Measurements from ENCODE around the gene NDUFA13.

NDUFA13 gene

DNA sequence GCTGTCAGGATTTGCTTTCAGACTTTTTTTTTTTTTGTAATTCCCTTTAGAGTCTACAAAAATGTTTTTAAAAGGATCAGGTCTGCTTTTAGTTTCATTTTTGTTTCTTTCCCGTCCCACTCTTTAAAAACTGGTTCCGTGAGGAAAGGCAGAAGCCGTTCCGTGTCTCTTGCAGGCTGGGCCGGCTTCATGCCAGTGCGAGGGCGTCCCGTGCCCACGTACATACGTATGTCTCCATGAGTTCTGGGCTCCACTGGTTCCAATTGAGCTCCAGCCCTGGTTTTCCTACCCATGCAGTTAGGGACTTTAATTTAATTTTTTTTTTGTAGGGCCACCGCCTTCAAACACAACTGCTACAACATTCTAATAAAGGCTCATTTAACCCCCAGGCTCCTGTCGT, 9.4 kb upstream of the NDUFA13 start:
- peak in 7 of 56 donors; percentile 13 to 34 (median 21) for DNase-seq

DNA sequence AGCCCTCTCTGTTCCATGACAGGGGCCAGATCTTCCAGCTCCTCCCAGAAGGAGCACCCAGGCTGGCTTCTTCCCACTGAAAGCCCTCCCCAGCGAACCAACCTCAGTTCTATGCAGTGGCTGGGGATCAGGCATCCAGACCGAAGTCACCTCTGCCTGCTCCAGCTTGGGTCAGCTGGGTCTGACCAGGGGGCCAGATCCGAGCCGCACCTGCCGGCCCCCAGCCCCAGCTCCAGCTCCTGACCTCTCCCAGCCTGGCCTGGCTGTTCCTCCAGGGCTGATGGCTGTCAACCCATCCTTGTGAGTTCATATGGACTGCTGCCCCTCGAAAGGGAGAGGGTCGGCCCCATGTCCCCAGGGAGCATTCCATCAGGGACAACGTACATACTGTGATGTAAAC, 8.7 kb upstream of the NDUFA13 start:
- DNase-seq, result no peak

DNA sequence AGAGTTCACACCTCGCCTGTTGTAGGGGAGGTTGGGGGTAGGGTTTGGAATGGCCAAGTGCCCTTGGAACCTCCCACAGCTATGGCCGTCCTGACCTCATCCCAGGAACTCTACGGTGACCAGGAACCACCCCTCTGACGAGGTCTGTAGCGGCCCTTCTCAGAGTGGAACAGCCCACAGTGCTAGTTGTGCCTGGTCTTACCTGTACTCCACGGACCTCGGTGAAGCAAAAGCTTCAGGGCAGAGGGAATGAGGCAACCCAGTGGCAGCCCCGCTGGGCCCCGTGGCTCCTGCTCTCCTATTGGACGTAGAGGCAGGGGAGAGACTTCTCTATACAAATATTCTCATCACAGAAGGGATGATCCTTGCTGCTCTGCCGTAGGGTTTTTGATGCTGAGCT, 7.8 kb upstream of the NDUFA13 start:
- no peak for DNase-seq

GRCh38 chr19:19510432-19510831, 5.6 kb upstream of the NDUFA13 start:
- DNase-seq, result no peak

DNA sequence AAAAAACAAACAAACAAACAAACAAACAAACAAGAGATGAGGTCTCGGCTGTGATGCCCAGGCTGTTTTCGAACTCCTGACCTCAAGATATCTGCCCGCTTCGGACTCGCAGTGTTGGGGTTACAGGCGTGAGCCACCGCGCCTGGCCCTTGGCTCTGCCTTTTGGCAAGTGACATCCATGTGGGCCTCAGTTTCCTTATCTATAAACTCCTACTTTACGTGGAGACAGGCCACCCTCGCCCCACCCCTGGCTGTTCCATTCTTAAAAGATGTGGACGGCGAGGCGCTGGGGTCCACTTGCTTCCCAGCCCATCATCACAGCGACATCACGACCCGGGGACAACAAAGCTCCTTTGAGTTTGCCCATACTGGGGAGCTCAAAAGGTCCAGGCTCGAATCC, 2.3 kb upstream of the NDUFA13 start:
- no peak for DNase-seq

DNA sequence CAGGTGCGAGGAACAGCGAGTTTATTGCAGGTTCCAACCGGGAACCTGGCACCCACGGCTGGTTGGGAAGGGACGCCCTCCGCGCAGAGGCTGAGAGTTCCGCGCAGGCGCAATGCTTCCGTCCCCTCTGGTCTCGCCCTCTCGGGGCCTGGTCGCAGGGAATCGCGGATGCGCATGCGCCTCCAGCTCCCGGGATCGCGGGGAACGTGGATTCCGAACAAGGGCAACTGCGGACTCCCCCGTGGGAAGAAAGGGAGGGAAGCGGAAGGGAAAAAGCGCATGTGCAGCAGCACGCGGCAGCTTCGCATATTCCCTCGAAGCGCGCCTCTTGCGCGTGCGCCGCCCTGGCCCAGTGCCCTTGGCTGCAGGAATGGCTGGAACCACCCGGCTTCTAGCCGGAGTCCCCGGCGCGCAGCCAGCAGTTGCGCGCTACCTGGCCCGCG, 1.8 kb upstream of the NDUFA13 start:
- DNase-seq, result peak in 9 of 56 donors; percentile 12 to 43 (median 19)

- no peak for DNase-seq
These were observed 964 bp upstream of the NDUFA13 start, which contains the start of gene TSSK6 for GRCh38 chr19:19514881-19515641. TSSK6 (minus strand) TSS chr19:19515548; CDS start chr19:19515427, 121 bp downstream.

DNA sequence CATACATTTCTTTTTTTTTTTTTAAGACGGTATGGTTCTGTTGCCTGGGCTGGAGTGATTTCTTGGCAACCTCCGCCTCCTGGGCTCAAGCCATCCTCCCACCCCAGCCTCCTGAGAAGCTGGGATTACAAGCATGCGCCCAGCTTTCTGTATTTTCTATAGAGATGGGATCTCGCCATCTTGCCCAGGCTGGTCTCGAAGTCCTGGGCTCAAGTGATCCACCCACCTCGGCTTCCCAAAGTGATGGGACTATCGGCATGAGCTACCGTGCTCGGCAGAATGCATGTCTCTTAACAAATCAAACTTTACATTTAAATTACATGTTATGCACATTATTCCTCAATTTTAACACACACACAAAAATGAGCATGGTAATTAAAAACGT, 1.2 kb downstream of the NDUFA13 start:
- no peak for DNase-seq

DNA sequence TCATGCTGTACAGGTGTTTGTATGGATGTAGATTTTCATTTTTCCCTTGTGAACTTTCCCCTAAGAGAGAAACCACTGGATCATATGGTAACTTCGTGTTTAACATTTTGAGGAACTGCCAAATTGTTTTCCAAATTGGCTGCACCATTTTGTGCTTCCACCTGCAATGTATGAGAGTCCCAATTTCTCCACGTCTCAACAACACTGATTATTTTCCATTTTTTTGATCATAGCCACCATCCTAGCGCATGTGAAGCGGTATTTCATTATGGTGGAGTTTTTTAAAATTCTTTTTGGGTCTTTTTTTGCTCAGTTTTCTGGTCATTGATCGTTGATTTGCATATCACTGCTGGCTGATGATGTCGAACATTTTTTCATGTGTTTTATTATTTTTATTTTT, 5.0 kb downstream of the NDUFA13 start:
- no peak for DNase-seq

DNA sequence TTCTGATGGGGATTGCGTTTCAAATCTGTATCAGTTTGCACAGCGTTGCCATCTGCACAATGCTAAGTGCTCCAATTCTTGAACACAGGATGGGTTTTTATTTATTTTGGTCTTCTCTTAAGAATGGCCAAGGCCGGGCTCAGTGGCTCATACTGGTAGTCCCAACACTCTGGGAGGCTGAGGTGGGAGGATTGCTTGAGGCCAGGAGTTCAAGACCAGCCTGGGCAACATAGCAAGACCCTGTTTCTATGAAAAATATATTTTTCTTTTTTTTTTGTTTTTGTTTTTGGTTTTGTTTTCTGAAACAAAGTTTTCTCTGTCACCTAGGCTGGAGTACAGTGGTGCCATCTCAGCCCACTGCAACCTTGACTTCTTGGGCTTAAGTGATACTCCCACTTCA, 7.2 kb downstream of the NDUFA13 start:
- no peak for DNase-seq

DNA sequence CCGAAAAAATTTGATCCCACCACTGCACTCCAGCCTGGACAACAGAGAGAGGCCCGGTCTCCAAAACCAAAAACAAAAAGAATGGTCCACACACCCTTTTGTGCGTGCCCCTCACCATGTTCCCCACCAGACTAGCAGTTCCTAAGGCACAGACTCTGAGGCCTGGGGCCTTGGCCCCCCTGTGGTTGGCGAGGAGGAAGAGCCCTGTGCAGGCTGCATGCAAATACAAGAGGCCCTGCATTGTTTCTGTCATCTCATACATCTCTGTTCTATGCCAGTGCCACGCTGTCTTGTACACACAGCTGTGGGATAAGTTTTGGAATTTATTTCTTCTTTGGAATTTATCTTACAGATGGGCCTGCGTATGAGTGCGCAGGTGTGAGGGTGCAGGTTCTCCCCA, 8.0 kb downstream of the NDUFA13 start:
- DNase-seq, result no peak

- no peak for DNase-seq
These were observed 9.8 kb downstream of the NDUFA13 start for GRCh38 chr19:19525611-19526380.

GRCh38 chr19:19526581-19527370, 10.8 kb downstream of the NDUFA13 start:
- DNase-seq, result peak in 18 of 56 donors; percentile 6 to 46 (median 25)

GRCh38 chr19:19527371-19527656, 11.3 kb downstream of the NDUFA13 start:
- DNase-seq, result no peak

DNA sequence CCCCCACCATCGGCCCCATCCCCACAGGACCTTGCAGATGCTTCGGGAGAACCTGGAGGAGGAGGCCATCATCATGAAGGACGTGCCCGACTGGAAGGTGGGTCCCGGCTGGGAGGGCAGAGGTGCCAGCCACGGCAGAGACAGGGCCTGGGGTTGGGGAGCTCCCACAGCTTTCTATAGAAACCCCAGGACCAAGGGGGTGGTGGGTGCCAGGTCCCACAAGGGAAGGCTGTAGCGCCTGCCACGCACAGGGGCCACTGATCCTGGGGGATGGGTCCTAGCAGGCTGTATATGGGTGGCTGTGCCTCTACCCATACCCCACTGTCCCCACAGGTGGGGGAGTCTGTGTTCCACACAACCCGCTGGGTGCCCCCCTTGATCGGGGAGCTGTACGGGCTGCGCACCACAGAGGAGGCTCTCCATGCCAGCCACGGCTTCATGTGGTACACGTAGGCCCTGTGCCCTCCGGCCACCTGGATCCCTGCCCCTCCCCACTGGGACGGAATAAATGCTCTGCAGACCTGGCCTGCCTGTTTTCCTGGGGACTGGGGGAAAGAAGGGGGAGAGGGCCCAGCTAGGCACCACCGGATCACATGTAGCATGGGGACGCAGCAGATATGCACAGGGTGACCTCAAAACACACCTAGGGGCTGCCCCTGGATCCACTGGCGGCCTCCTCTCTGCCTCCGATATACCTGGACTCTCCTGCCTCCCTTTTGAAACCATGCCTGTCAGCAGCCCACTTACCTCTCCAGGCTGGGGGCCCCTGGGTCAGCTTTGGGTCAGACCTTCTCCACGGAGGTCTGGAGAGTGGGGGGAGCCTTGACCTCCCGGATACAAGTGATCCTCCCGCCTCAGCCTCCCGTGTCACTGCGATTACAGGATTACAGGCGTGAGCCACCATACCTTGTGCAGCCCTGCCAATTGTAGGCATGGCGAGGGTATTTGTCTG, 11.9 kb downstream of the NDUFA13 start:
- DNase-seq, result no peak

GRCh38 chr19:19528721-19529490, 12.9 kb downstream of the NDUFA13 start, which contains the start of gene YJEFN3:
YJEFN3 (plus strand) TSS chr19:19528911; CDS start chr19:19528933, 22 bp downstream.
- peak in 50 of 56 donors; percentile 12 to 85 (median 56) for DNase-seq

DNA sequence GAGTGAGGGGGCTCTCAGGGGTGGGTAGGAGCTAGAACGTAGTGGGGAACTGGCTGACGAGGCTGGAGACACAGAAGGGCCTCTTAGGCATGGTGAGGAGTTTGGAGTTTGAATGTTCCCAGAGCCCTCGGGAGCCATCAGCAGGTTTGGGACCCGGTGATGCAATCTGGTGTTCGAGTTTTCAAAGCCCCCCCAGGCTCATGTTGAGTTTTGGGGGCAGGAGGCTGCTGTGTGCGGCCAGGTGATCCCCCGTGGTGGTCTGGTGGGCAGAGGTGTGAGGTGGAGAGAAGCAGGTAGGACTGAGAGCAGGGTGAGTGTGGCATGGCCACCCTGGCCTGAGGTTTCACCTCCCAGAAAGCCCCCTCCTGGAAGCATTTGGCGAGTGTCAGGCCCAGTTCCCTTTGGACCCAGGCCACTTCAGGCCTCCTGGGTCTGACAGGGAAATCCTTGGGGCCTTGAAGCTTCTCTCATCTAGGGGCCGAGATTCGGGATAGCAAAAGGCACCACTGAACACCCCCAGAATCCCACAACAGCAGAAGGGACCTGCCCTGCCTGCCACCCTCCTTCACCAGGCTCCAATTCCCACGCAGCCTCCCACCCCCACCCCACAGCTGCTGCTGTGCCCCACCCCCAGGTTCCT, 13.9 kb downstream of the NDUFA13 start:
- no peak for DNase-seq

DNA sequence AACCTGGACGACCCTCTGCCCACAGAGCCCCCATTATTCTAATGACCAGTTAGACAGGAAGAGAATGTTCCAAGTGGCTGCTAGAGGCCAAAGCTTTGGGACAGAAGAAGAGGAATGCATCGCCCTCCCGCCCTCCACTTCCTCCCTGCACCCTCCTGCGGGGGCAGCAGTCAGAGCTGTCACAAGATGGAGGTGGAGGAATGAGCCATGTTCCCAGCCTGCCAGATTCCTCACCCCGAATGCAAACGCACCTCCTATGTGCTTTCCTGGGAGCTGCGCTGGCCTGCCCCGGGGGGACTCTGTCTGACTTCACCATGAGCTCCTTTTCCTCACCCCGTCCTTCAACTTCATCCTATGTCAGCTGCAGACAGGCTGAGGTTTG, 14.4 kb downstream of the NDUFA13 start:
- DNase-seq, result peak in 5 of 56 donors; percentile 5 to 31 (median 16)

DNA sequence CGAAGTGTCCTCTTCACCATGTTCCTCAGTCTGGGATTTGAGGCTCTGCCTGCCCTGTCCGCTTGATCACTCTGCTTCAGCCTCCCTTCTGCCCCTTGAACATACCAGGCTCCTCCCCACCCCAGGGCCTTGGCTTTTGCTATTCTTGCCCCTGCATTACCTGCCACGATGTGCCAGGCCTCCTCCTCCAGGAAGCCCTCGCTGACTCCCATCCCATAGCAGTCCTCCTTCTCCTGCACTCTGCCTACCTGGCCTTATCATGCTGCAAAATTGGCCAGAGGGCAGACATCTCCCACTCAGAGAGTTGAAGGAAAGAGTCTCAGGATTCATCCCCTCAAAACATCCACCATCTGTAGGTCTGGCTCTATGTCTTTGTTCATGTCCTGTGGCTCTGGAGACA, 14.9 kb downstream of the NDUFA13 start:
- DNase-seq, result no peak

All from amygdala (tissue), 56 donors.